ENCODE results near the gene NRP1. TPM values are rescaled to one million over a fixed set of nuclear protein-coding genes. Genes with fewer than 3 reads are reported as not detected.

NRP1 gene
- total RNA-seq, 2 donors from 2014 or later = 11.7 to 18.4 TPM

DNA sequence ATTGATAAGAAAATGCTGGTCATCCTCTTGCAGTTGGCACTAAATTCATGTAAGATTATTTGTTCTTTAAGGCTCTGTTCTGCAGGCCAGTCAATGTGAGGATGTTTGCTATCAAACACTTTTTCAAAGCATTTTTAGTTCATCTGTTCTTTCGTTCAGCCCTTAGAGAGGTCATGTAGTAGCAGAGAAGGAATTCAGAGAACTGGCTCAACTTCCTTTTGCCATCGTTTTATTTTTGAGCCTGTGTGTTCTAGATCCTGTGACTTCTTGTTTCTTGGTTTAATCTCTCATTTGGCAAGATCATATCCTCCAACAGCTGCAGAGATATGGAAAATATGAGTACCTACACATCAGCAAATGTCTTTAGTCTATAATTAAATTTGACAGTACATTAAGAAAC, 184.3 kb downstream of the NRP1 start:
- H3K9me3 ChIP-seq = no peaks in the 10 kb centered on the region
- no peak overlapping the region for H3K27ac ChIP-seq
- H3K36me3 ChIP-seq = no peaks in the 10 kb centered on the region
- TF ChIP-seq, protein P1, sequence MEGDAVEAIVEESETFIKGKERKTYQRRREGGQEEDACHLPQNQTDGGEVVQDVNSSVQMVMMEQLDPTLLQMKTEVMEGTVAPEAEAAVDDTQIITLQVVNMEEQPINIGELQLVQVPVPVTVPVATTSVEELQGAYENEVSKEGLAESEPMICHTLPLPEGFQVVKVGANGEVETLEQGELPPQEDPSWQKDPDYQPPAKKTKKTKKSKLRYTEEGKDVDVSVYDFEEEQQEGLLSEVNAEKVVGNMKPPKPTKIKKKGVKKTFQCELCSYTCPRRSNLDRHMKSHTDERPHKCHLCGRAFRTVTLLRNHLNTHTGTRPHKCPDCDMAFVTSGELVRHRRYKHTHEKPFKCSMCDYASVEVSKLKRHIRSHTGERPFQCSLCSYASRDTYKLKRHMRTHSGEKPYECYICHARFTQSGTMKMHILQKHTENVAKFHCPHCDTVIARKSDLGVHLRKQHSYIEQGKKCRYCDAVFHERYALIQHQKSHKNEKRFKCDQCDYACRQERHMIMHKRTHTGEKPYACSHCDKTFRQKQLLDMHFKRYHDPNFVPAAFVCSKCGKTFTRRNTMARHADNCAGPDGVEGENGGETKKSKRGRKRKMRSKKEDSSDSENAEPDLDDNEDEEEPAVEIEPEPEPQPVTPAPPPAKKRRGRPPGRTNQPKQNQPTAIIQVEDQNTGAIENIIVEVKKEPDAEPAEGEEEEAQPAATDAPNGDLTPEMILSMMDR (IDR thresholded peaks at IDR 0.05) = no peak
- intact Hi-C loops (cut with DNase I) = loop anchor here (10.0 kb wide), 1 partner anchor 135 kb away; no protein-coding TSS in a partner anchor
- H3K27me3 ChIP-seq = no peaks in the 10 kb centered on the region
- no peak overlapping the region for H3K4me3 ChIP-seq
- no peak overlapping the region for H3K9ac ChIP-seq (ENCODE audit: low read depth in 2 of 2, low read length in 2 of 2)
- H3K4me1 ChIP-seq = no peaks in the 10 kb centered on the region
- no peak for DNase-seq

DNA sequence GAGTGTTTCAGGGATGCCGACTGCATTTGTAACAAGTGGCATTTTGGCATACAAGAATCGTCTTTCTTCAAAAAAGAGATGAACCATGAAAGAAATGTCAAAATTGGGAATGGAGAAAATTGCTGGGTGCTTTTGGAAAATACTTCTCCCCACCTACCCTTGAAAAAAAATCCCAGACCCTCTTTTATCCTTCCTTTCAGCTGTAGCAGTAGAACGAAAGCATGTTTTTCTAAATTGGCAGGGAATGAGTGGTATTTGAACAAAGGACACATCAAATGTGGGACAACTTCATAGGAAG, 187.5 kb downstream of the NRP1 start:
- no peak overlapping the region for H3K9ac ChIP-seq (ENCODE audit: low read depth in 2 of 2, low read length in 2 of 2)
- H3K4me1 ChIP-seq = no peaks in the 10 kb centered on the region
- intact Hi-C loops (cut with DNase I) = no loop called here
- H3K4me3 ChIP-seq = no peak overlapping the region
- TF ChIP-seq, protein P1 (IDR thresholded peaks at IDR 0.05) = no peak
- no peaks in the 10 kb centered on the region for H3K27me3 ChIP-seq
- H3K36me3 ChIP-seq = no peaks in the 10 kb centered on the region
- H3K27ac ChIP-seq = no peak overlapping the region
- DNase-seq = no peak
- H3K9me3 ChIP-seq = no peaks in the 10 kb centered on the region

DNA sequence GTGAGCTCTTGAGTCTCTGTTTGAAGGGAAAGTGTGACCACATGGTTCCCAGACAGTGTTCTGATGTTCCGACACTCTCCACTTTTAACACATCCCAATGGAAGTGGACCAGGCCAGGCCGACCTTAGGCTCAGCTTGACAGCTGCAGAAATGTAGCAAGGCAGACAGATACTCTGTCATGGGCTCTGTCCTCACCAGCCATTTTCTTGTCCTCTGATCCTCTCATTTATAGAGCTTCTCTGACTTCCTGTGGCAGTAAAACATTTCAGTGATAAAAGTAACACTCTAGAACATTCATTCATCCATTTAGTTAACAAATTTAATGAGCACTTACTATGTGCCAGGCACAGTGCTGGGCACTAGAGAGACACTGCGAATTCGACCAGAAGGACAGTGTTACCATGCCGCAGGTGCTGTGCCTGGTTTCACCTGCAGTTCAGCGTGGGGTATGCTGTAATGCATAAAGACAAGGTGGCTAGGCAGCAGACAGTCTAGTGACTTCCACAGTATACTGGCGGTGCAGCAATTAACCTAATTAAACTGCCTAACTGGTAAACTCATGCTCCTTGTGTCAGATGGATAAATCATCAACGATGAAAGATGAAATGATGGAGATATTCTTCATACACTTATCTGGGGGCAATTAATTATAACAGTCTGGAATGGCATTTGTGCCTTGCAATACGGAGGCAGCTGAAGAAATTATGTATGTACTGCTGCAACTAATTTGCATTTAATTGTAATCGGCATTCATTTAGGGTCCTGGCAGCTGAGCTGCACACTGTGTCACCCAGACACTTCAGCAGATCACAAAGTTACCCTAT, 188.1 kb downstream of the NRP1 start:
- H3K9ac ChIP-seq (ENCODE audit: low read depth in 2 of 2, low read length in 2 of 2) = no peak overlapping the region
- TF ChIP-seq, protein P1 (IDR thresholded peaks at IDR 0.05) = no peak
- intact Hi-C loops (cut with DNase I) = no loop called here

DNA sequence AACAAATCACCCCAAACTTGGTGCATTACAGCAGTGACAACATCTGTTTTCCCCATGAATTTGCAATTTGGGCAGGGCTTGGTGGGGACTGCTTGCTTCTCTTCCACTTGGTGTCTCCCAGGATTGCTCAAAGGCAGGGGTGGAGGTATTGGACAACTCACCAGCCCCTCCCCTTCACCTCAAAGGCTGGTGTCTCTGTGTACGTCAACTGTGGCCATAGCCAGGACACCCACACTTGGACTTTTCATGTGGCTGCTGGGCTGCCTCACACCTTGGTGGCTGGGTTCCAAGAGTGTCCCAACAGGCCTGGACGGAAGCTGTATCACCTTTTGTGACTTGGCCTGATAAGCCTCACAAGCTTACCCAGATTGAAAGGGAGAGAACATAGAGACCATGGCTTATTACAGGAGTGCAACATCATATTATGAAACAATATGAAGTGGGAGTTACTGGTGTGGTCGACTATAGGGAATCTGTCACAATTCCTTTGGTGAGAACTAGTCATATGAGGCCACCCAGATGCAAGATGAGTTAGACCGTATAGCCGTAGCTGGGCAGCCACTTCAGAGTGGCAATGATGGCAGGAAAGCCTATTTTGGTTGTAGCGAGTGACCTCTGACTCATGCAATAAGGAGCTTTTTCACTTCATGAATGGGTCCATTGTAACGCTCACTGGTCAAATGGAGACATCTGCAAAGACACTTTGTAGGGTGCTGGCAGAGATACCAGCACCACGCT, 188.8 kb downstream of the NRP1 start:
- H3K4me1 ChIP-seq = no peaks in the 10 kb centered on the region
- TF ChIP-seq, protein P1 (IDR thresholded peaks at IDR 0.05) = no peak
- intact Hi-C loops (cut with DNase I) = no loop called here
- no peak overlapping the region for H3K27ac ChIP-seq
- no peak overlapping the region for H3K9ac ChIP-seq (ENCODE audit: low read depth in 2 of 2, low read length in 2 of 2)
- H3K36me3 ChIP-seq = no peaks in the 10 kb centered on the region
- no peak overlapping the region for H3K4me3 ChIP-seq
- H3K27me3 ChIP-seq = no peaks in the 10 kb centered on the region
- H3K9me3 ChIP-seq = no peaks in the 10 kb centered on the region
- DNase-seq = no peak

More for the DNA sequence above, 188.1 kb downstream of the NRP1 start:
- DNase-seq = no peak
- Histone ChIP-seq H3K4me3 (no peak overlapping the region), H3K27ac (no peak overlapping the region), H3K4me1 (no peaks in the 10 kb centered on the region), H3K36me3 (no peaks in the 10 kb centered on the region), H3K9me3 (no peaks in the 10 kb centered on the region), H3K27me3 (no peaks in the 10 kb centered on the region)

DNA sequence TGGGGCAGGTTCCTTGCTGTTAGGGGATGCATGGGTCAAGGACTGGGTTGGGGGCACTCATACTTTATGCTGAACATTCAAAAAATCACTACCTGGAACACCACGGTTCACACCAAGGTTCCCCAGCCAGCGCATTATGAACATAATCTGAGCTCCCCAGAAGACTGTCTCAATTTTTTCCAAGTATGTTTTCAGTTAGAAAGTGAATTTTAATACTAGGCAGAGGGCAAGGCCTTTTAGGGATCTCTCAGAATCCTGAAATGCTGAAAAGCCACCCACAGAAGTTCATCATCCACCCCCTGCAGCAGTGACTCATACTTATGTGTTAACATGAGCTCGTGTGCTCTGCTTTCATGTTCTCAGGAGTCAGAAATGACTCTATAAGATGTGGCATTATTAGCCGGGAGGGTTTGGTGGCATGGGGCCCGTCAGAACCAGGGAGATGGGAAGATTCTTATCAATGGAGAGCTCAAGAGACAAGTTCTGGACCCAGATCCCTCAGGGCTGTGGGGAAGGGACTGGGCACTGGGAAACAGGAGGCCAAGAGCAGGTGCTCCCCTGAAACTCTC, 191.2 kb downstream of the NRP1 start:
- intact Hi-C loops (cut with DNase I) = no loop called here
- Histone ChIP-seq H3K27ac (no peak overlapping the region), H3K36me3 (no peaks in the 10 kb centered on the region), H3K4me3 (no peak overlapping the region), H3K9ac (ENCODE audit: low read depth in 2 of 2, low read length in 2 of 2) (no peak overlapping the region), H3K9me3 (no peaks in the 10 kb centered on the region), H3K27me3 (no peaks in the 10 kb centered on the region), H3K4me1 (no peaks in the 10 kb centered on the region)
- DNase-seq = no peak
- TF ChIP-seq, protein P1 (IDR thresholded peaks at IDR 0.05) = no peak

Measured in colonic mucosa (tissue), 4 donors.